GM21717 (cell line): ENCODE measurements around the gene HNRNPUL2.
A peak's percentile ranks its signal among the peaks of the same experiment; 100 is the strongest.

ENCODE experiments used
- ATAC-seq: cut with Tn5 transposase; IDR thresholded peaks from one replicate; pipeline ENCODE4 v1.9.1; 2021; ENCODE audit warnings: mild to moderate bottlenecking, moderate library complexity; ENCODE audit not compliant: unreplicated experiment

HNRNPUL2 gene

DNA sequence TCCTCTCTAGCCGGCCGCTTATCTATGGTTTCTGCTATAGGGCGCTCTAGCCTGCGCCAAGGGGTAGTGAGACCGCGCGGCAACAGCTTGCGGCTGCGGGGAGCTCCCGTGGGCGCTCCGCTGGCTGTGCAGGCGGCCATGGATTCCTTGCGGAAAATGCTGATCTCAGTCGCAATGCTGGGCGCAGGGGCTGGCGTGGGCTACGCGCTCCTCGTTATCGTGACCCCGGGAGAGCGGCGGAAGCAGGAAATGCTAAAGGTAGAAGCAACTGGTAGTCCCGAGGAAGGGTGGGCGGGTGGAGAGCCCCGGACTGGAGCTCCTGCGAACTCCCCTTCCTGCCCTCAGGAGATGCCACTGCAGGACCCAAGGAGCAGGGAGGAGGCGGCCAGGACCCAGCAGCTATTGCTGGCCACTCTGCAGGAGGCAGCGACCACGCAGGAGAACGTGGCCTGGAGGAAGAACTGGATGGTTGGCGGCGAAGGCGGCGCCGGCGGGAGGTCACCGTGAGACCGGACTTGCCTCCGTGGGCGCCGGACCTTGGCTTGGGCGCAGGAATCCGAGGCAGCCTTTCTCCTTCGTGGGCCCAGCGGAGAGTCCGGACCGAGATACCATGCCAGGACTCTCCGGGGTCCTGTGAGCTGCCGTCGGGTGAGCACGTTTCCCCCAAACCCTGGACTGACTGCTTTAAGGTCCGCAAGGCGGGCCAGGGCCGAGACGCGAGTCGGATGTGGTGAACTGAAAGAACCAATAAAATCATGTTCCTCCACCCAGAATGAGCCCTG, 55.5 kb downstream of the HNRNPUL2 start, which contains the start of the genes LBHD1 and UQCC3:
LBHD1 (minus strand) TSS at position 660 of the 782 bp plus-strand sequence. CDS start 2,236 bp downstream, outside the sequence.
UQCC3 (plus strand) TSS at position 66 of the 782 bp plus-strand sequence; CDS start at position 139, 73 bp downstream.
- peak; percentile 47 for ATAC-seq

DNA sequence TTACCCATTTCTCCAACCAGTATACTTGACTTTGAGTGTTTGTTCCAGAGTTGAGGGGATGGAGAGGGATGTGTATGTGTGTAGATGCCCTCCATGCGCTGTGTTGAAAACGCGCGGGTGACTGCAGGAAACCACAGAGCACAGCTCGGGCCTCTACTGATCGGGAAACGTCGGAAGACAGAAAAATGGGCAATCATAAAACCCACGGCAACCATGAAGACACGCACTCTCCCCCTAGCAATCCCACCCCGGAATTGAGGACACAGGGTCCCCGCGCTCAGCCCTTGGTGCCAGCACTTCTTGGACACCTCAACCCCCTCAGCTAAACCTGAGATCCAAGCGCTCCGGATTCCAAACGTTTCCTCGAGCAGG, 56.0 kb downstream of the HNRNPUL2 start:
- ATAC-seq, result no peak

DNA sequence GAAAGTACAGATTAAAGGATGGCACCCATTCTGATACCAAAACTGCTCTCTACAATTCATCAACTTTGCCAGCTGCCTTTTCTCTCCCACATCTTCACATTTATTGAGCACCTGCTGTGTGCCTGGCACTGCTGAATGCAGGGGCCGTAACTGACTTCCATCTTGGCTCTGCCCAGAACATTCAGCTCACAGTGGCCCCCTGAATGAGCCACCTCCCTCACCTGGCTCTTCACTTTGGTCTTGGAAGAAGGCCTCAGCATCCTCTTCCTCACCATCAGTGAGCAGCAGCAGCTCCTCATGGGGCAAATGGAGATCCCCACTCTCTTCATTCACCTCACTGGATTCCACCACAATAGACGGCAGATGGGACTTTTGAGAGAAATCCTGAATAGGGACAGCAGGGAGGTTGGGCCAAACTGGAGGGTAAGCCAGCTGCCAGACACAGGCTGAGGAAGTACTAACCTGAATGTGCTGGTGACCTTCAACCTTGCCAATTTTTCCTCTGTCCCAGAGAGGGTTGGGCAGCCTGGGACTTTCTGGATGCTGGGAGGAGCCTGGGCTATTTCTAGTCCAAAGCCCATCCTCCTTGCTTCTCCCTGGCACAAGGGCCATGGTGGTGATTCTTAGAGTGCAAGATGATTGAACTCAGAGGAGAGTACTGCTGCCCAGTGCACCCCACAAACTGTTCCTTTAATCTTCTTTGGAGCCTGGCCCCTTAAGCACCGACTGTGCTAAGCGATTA, 57.7 kb downstream of the HNRNPUL2 start:
- ATAC-seq, result no peak

GRCh38 chr11:62667460-62667859, 59.8 kb downstream of the HNRNPUL2 start:
- no peak for ATAC-seq

DNA sequence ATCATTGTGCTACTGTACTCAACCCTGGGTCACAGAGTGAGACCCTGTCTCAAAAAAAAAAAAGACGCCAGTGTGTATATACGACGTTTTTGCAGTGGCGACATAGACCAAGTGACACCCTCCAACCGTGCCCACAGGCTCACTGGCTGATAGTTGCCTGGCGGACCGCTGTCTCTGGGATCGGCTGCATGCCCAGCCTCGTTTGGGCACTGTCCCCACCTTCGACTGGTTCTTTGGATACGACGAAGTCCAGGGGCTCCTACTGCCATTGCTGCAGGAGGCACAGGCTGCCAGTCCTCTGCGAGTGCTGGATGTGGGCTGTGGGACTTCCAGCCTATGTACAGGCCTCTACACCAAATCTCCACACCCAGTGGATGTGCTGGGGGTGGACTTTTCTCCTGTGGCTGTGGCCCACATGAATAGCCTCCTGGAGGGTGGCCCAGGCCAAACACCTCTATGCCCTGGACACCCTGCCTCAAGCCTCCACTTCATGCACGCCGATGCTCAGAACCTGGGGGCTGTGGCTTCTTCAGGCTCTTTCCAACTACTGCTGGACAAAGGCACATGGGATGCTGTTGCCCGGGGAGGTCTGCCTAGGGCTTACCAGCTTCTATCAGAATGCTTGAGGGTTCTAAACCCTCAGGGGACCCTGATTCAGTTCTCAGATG, 60.9 kb downstream of the HNRNPUL2 start:
- no peak for ATAC-seq

DNA sequence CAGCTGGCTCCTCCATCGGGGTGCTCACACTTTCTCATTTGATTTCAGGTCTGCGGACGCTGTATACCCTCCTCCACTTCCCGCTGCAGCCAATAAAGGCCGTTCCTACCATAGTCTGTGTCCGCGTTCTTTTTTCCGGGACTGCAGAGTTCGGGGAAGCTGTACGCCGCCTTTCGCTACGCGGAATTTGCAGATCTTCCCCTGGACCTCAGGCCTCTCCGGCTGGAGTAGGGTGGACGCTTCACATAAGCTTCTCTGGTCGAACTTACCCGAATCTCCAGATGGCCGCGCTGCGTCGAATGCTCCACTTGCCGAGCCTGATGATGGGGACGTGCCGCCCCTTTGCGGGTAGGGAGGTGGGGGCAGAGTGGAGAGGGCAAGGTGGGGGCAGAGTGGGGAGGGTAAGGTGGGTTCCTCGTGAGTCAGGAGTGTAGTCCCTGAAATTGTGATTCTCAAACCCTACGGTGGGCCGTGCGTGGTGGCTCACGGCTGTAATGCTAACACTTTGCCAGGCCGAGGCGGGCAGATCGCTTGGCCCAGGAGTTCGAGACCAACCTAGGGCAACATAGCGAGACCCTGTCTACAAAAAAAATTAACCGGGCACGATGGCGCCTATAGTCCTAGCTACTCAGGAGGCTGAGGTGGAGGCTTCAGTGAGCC, 61.5 kb downstream of the HNRNPUL2 start:
- ATAC-seq, result peak; percentile 15

DNA sequence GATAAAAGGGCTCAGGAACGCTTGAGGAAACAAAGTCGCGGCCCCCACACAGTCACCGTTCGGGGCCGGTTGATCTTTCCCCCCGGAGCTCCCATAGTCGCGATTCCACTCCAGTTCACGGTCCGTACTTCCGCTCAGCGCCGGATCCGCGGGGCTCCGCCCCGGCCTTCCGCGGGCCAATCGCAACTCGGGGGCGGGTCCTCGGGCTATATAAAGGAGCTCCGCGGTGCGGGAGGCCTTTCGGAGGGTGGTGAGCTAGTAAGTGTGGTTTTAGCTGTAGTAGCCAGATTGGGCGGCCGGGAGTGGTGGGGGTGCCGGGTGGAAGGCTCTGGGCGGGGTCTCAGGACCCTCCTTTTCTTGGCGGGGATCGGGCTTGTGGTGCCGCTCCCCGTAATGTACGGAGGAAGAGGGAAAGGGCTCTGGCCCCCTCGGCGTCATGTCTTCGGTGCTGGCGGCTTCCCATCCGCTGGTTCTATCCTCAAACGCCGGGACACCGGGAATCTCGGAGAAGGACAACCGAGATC, 62.1 kb downstream of the HNRNPUL2 start, which contains the start of the genes C11orf98 and CSKMT:
C11orf98 (minus strand) TSS at position 136 of the 524 bp plus-strand sequence; CDS start at position 95, 41 bp downstream.
CSKMT (plus strand) TSS at position 238 of the 524 bp plus-strand sequence. CDS start 568 bp downstream, outside the sequence.
- peak; percentile 78 for ATAC-seq

GRCh38 chr11:62664405-62665074, 62.7 kb downstream of the HNRNPUL2 start:
- ATAC-seq, result peak; percentile 25
